GM20431 (cell line): ENCODE results near the gene DTL.

Source experiments
- in situ Hi-C: fragments of 300-500 bp; cut with MseI, MboI; formaldehyde crosslinking; loops from one replicate; pipeline ENCODE4 v1.15.0; 2020; ENCODE audit warnings: low sequenced_read_pairs; ENCODE audit not compliant: unreplicated experiment

Gene DTL

GRCh38 chr1:212077028-212077427 lies 41.5 kb downstream of the DTL start:
- in situ Hi-C loops: no loop called here

GRCh38 chr1:212078826-212079225 lies 43.3 kb downstream of the DTL start:
- in situ Hi-C loops: no loop called here

- in situ Hi-C loops: no loop called here
Measured at GRCh38 chr1:212082765-212083406, 47.3 kb downstream of the DTL start.

- in situ Hi-C loops: no loop called here
Measured at GRCh38 chr1:212089560-212090163, 54.1 kb downstream of the DTL start.

- in situ Hi-C loops: no loop called here
Measured at GRCh38 chr1:212091438-212092121, 56.0 kb downstream of the DTL start.

- in situ Hi-C loops: no loop called here
Measured at GRCh38 chr1:212097360-212097759, 61.8 kb downstream of the DTL start.

GRCh38 chr1:212098310-212098709 lies 62.8 kb downstream of the DTL start:
- in situ Hi-C loops: no loop called here

GRCh38 chr1:212098771-212099170 lies 63.2 kb downstream of the DTL start:
- in situ Hi-C loops: no loop called here

- in situ Hi-C loops: no loop called here
Measured at GRCh38 chr1:212101251-212101650, 65.7 kb downstream of the DTL start.

- in situ Hi-C loops: no loop called here
Measured at GRCh38 chr1:212101735-212102134, 66.2 kb downstream of the DTL start.

GRCh38 chr1:212104586-212105325 lies 69.2 kb downstream of the DTL start:
- in situ Hi-C loops: no loop called here

GRCh38 chr1:212106286-212106792 lies 70.8 kb downstream of the DTL start:
- in situ Hi-C loops: no loop called here

GRCh38 chr1:212107481-212107880 lies 71.9 kb downstream of the DTL start:
- in situ Hi-C loops: no loop called here

GRCh38 chr1:212108187-212108586 lies 72.6 kb downstream of the DTL start:
- in situ Hi-C loops: no loop called here

GRCh38 chr1:212108981-212109380 lies 73.4 kb downstream of the DTL start:
- in situ Hi-C loops: no loop called here

GRCh38 chr1:212109728-212110127 lies 74.2 kb downstream of the DTL start:
- in situ Hi-C loops: no loop called here

GRCh38 chr1:212110617-212111016 lies 75.1 kb downstream of the DTL start:
- in situ Hi-C loops: no loop called here

GRCh38 chr1:212111536-212111935 lies 76.0 kb downstream of the DTL start:
- in situ Hi-C loops: no loop called here

- in situ Hi-C loops: no loop called here
Measured at GRCh38 chr1:212113706-212114105, 78.2 kb downstream of the DTL start.

GRCh38 chr1:212118167-212118871 lies 82.8 kb downstream of the DTL start:
- in situ Hi-C loops: no loop called here
